Tibial nerve (tissue), 3 donors: Measurements from ENCODE around the gene GLO1.

Experiments used
- POLR2A ChIP-seq, 2 donors: fragments of 450-650 bp; IDR thresholded peaks; one replicate each; pipeline ENCODE4 v1.6.1; 2017; ENCODE audit warnings: antibody characterized with exemption in 2 of 2, mild to moderate bottlenecking in 2 of 2, moderate library complexity in 2 of 2
- TF ChIP-seq, protein P1 (sequence below), 5 experiments: fragments of 200-600 bp in 3 of 5; fragments of 450-650 bp in 2 of 5; sonication (generic) in 3 of 5; IDR thresholded peaks; one replicate each; pipeline ENCODE4 v1.5.1; 2016 to 2019; ENCODE audit warnings: antibody characterized with exemption in 5 of 5, mild to moderate bottlenecking in 3 of 5, moderate library complexity in 2 of 5

DNA sequence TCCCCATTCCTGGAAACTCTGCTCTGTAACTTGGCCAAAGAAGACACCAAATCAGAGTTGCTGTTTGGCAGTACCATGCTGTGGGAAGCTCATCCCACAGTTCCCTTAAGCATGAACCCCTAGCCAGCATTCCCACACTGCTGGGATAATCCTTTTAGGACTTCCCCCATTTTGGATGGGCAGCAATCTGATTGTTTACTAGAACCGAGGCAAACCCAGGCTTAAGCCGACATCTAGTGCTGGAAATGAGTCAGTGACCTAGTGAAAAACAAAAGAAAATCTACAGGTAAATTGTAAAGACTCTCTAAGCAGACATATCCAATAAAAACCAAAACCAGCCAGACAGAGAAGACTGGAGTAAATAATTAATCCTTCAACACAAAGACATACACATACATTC, 17.4 kb upstream of the GLO1 start:
- TF ChIP-seq POLR2A (IDR thresholded peaks at IDR 0.05): no peak
- TF ChIP-seq, protein P1, sequence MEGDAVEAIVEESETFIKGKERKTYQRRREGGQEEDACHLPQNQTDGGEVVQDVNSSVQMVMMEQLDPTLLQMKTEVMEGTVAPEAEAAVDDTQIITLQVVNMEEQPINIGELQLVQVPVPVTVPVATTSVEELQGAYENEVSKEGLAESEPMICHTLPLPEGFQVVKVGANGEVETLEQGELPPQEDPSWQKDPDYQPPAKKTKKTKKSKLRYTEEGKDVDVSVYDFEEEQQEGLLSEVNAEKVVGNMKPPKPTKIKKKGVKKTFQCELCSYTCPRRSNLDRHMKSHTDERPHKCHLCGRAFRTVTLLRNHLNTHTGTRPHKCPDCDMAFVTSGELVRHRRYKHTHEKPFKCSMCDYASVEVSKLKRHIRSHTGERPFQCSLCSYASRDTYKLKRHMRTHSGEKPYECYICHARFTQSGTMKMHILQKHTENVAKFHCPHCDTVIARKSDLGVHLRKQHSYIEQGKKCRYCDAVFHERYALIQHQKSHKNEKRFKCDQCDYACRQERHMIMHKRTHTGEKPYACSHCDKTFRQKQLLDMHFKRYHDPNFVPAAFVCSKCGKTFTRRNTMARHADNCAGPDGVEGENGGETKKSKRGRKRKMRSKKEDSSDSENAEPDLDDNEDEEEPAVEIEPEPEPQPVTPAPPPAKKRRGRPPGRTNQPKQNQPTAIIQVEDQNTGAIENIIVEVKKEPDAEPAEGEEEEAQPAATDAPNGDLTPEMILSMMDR (IDR thresholded peaks at IDR 0.05): no peak
